Mammary epithelial cell (primary cell): ENCODE results near the gene ST6GAL1.

Source experiments
- EZH2 ChIP-seq: IDR thresholded peaks from 2 replicates; pipeline ENCODE4 v1.6.1; 2012; ENCODE audit warnings: low read length, inconsistent platforms, borderline replicate concordance
- TF ChIP-seq, protein P1 (sequence below), 2 donors: IDR thresholded peaks in 1 of 2; conservative IDR thresholded peaks in 1 of 2; 2 replicates each; pipeline ENCODE4 v1.5.1; 2011 to 2012; ENCODE audit warnings: inconsistent platforms in 2 of 2, low read length in 2 of 2, mild to moderate bottlenecking in 2 of 2, control low read depth in 1 of 2, low read depth in 1 of 2; ENCODE audit not compliant: insufficient read depth in 1 of 2; ENCODE audit errors: extremely low read depth in 1 of 2

DNA sequence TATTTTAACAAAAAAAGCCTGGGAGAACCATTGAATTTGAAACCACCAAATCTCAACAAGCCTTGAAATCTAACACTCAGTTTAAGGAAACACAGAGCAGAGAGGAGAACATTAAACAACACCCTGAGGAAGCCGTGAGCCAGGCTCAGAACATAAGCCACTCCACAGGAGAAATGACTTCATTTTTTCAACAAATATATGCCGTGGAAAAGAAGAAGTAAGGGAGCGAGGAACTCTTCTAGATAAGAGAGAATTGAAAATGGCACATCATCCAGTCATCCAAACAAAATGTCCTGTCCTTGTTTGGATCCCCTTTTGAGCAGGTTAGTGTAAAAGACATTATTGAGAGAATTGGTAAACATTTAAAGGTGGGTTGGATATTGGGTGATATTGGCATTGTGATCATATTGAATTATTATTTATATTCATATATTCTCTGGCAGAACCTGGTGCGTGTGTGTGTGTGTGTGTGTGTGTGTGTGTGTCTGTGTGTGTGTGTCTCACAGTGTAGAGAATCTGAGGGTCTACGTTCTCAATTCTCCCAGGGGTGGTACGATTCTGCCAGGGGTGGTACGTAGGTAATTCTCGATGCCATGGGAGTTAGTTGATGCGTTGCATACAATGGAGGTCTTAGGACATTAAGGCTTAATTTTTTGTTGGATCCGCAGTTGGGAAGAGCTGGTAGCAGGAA lies 94.4 kb downstream of the ST6GAL1 start:
- TF ChIP-seq, protein P1, sequence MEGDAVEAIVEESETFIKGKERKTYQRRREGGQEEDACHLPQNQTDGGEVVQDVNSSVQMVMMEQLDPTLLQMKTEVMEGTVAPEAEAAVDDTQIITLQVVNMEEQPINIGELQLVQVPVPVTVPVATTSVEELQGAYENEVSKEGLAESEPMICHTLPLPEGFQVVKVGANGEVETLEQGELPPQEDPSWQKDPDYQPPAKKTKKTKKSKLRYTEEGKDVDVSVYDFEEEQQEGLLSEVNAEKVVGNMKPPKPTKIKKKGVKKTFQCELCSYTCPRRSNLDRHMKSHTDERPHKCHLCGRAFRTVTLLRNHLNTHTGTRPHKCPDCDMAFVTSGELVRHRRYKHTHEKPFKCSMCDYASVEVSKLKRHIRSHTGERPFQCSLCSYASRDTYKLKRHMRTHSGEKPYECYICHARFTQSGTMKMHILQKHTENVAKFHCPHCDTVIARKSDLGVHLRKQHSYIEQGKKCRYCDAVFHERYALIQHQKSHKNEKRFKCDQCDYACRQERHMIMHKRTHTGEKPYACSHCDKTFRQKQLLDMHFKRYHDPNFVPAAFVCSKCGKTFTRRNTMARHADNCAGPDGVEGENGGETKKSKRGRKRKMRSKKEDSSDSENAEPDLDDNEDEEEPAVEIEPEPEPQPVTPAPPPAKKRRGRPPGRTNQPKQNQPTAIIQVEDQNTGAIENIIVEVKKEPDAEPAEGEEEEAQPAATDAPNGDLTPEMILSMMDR (conservative IDR thresholded peaks at IDR 0.05 in 1 of 2, IDR thresholded peaks at IDR 0.05 in 1 of 2; ENCODE audit: extremely low read depth in 1 of 2, insufficient read depth in 1 of 2, low read depth in 1 of 2, low read length in 2 of 2), result no peak
- TF ChIP-seq EZH2, result no peak
